ENCODE results near the gene MET.

GRCh38 chr7:116705419-116705818 lies 33.4 kb downstream of the MET start:
- TF ChIP-seq CTCF (IDR thresholded peaks at IDR 0.05) (no peak), POLR2A (IDR thresholded peaks at IDR 0.05) (no peak)
